Measurements from ENCODE around the gene BEST2.

DNA sequence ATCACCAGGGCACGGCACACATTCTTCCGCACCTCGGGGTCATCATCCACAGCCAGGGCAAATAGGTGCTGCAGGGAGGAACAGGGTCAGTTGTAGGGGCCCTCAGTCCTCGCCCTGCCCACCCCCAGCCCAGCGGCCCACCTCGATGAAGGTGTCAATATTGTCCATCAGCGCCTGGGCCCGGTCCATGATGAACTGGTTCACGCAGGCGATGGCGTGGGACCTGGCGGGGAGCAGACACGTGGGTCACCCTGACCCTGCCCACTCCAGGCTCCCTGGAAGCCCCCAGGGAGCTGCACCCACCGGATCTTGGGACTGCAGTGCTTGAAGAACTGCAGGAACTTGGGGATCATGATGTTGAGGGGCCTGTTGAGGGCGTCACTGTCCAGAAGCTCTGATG is 36.5 kb upstream of the BEST2 start:
- TF ChIP-seq CTCF (IDR thresholded peaks at IDR 0.05) = no peak
- no peak for TF ChIP-seq POLR2A (IDR thresholded peaks at IDR 0.05)
